ENCODE data around the gene EGLN3.
"Not testable (repeated sequence)": the region's sequence is repeated elsewhere in the genome, so short reads cannot be mapped to it uniquely, and the experiment has no call there.

The EGLN3 gene

DNA sequence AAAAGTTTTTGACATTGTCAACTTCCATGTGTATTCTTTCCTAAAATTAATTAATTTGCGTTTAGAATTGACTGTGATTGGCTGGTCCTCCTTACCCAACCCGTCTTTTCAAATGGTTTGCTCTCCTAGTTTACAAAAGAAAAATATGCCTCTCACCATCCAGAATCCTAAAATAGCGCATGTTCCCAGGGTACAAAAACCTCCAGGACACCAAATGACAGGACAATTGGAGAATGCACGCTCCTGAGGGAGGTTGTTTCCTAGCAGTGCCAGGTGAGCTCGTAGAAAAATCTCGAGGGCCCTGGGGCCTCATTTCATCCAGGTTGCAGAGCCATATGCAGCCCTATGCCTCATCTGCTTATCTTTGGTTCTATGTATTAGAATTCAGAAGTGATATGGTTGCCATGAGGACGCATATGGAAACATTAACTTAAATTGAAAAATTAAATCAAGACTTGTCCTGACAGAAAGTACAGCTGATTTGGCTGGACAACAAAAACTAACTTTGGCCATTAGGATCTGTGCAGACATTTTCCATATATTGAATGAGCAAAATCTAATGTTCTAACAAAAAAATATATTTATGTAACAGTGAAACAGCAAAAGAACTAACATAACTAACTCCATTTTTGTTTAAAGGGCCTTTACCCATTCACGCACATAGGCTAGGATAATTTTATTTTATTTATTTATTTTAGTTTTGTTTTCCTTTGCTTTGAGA is 28.2 kb upstream of the EGLN3 start:
- H3K27me3 Mint-ChIP-seq = no peaks in the 10 kb centered on the region
- H3K27ac Mint-ChIP-seq (ENCODE audit: low read depth) = no peak overlapping the region
- ATAC-seq (replicated peaks; ENCODE audit: extremely low read depth, poor library complexity, severe bottlenecking) (no peak), DNase-seq (ENCODE audit: low spot score in 2 of 2) (no peak)
- H3K36me3 Mint-ChIP-seq (ENCODE audit: insufficient read depth) = no peaks in the 10 kb centered on the region
- H3K4me3 Mint-ChIP-seq = no peak overlapping the region
- H3K4me1 Mint-ChIP-seq = no peaks in the 10 kb centered on the region
- no peaks in the 10 kb centered on the region for H3K9me3 Mint-ChIP-seq

DNA sequence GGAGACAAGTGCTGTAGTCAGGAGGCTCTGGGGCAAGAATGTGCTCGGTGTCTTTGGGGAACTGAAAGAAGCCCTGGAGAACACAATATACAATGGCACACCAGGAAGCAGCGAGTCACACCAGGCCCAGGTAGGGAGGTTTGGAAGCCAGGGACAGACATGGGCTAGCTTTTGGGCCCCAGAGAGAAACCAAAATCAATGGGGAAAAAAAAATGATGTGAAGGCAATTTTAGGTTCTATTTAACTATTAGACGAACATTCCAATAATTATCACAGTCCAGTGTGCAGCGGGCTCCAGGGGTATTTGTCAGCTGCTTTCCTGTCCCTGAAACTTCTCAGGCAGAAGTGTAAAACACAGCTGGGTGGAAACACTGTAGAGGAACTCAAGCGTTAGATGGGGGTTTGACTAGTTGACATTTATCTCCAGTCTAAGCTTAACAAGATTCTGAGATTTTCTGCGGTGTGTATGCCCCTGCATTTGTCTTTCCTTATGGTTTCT is 21.8 kb upstream of the EGLN3 start:
- H3K27ac Mint-ChIP-seq (ENCODE audit: low read depth) = no peak overlapping the region
- H3K27me3 Mint-ChIP-seq = no peaks in the 10 kb centered on the region
- H3K4me1 Mint-ChIP-seq = no peaks in the 10 kb centered on the region
- ATAC-seq (replicated peaks; ENCODE audit: extremely low read depth, poor library complexity, severe bottlenecking) = no peak
- H3K9me3 Mint-ChIP-seq = peaks cover 17% of the 10 kb centered on the region
- H3K4me3 Mint-ChIP-seq = no peak overlapping the region
- peaks cover 3% of the 10 kb centered on the region for H3K36me3 Mint-ChIP-seq (ENCODE audit: insufficient read depth)
- DNase-seq (ENCODE audit: low spot score in 2 of 2) = no peak

DNA sequence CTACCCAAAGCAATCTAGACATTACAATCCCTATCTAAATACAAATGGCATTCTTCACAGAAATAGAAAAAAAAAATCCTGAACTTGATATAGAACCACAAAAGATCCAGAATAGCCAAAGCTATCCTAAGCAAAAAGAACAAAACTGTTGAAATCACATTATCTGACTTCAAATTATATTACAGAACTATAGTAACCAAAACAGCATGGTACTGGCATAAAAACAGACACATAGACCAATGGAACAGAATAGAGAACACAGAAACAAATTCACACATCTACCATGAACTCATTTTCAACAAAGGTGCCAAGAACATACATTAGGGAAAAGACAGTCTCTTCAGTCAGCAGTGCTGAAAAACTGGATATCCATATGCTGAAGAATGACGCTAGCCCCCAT is 19.0 kb upstream of the EGLN3 start:
- not testable (repeated sequence) for DNase-seq (ENCODE audit: low spot score in 2 of 2); H3K4me3 Mint-ChIP-seq; ATAC-seq (replicated peaks; ENCODE audit: extremely low read depth, poor library complexity, severe bottlenecking); H3K27ac Mint-ChIP-seq (ENCODE audit: low read depth); H3K4me1 Mint-ChIP-seq; H3K27me3 Mint-ChIP-seq; H3K36me3 Mint-ChIP-seq (ENCODE audit: insufficient read depth)
- H3K9me3 Mint-ChIP-seq = peaks cover 23% of the 10 kb centered on the region

DNA sequence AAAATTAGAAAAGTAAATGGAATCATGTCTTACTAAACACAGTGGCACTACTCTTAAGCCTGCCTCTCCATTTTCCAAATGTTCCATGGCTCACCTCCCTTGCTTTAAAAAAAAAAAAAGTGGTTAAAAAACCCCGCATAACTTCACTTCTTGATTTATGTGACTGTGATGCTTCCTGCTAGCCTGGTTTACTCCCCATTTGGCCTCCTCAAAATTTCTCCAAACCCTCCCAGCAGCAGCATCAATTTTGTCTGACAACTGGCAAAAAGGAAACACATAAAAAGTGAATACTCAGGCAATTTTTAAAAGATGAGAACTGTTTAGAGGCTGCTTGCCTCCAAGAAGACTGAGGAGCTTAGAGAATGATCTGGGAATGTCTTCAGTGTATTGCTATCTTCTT is 17.8 kb upstream of the EGLN3 start:
- no peaks in the 10 kb centered on the region for H3K27me3 Mint-ChIP-seq
- H3K36me3 Mint-ChIP-seq (ENCODE audit: insufficient read depth) = peaks cover 3% of the 10 kb centered on the region
- H3K9me3 Mint-ChIP-seq = peaks cover 23% of the 10 kb centered on the region
- H3K27ac Mint-ChIP-seq (ENCODE audit: low read depth) = no peak overlapping the region
- no peaks in the 10 kb centered on the region for H3K4me1 Mint-ChIP-seq
- DNase-seq (ENCODE audit: low spot score in 2 of 2) = no peak
- no peak overlapping the region for H3K4me3 Mint-ChIP-seq
- no peak for ATAC-seq (replicated peaks; ENCODE audit: extremely low read depth, poor library complexity, severe bottlenecking)

DNA sequence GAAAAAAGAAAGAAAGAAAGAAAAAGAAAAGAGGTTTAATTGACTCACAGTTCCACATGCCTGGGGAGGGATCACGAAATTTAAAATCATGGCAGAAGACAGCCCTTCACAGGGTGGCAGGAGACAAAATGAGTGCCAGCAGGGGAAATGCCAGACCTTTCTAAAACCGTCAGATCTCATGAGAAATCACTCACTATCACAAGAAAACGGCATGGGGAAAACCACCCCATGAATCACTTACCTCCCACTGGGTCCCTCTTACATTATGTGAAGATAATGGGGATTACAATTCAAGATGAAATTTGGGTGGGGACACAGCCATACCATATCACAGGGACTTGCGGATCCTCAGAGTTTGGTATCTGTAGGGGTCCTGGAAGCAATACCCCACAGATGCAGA is 16.3 kb upstream of the EGLN3 start:
- Mint-ChIP-seq H3K9me3 (peaks cover 24% of the 10 kb centered on the region), H3K27ac (ENCODE audit: low read depth) (no peak overlapping the region), H3K4me1 (no peaks in the 10 kb centered on the region), H3K36me3 (ENCODE audit: insufficient read depth) (peaks cover 1% of the 10 kb centered on the region), H3K27me3 (no peaks in the 10 kb centered on the region), H3K4me3 (no peak overlapping the region)
- ATAC-seq (replicated peaks; ENCODE audit: extremely low read depth, poor library complexity, severe bottlenecking) (no peak), DNase-seq (ENCODE audit: low spot score in 2 of 2) (no peak)

DNA sequence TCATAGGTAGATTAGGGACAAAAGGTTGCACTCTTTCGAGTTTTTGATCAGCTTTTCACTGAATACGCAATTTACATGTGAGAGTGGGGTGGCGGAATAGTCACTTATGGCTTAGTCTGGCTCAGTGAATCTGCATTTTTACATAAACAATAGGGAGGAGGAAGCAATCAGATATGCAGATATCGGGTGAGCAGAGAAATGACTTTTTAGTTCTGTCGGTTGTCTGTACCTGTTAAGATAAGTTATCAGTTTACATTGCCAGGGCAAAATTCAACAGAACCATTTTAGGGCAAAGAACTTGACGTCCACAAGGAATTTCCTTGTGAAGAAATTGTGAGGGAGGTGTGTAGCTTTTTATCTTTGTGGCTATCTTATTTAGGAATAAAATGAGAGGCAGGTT is 15.4 kb upstream of the EGLN3 start:
- no peak overlapping the region for H3K27ac Mint-ChIP-seq (ENCODE audit: low read depth)
- no peak for ATAC-seq (replicated peaks; ENCODE audit: extremely low read depth, poor library complexity, severe bottlenecking)
- H3K9me3 Mint-ChIP-seq = peaks cover 27% of the 10 kb centered on the region
- peaks cover 1% of the 10 kb centered on the region for H3K36me3 Mint-ChIP-seq (ENCODE audit: insufficient read depth)
- no peak overlapping the region for H3K4me3 Mint-ChIP-seq
- DNase-seq (ENCODE audit: low spot score in 2 of 2) = no peak
- H3K4me1 Mint-ChIP-seq = no peaks in the 10 kb centered on the region
- no peaks in the 10 kb centered on the region for H3K27me3 Mint-ChIP-seq

DNA sequence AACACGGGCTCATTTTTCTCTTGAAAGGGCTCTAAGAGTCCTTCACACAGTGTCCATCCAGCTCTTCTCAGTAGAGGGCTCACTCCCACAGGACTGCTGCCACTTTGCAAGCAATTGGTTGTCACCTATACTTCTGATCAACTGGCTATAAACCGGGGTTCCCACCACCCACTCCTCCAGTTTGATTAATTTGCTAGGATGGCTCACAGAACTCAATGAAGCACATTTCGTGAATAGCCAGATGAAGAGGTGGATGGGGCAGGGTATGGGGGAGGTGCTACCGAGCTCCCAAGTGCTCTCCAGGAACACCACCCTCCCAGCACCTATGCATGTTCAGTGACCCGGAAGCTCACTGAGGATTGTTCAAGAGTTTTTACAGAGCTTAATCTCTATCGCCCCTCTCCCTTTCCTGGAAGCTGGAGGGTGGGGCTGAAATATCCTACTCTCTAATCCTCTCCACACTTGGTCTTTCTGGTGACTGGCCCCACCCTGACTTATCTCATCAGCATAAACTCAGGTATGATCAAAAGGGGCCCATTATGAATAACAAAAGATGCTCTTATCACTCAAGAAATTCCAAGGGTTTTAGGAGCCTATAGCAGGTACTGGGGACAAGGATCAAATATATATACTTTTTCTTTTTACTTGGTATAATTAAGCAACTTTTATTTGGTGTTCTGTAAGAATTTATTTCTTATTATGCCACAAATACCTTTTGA is 13.9 kb upstream of the EGLN3 start:
- no peaks in the 10 kb centered on the region for H3K4me1 Mint-ChIP-seq
- H3K4me3 Mint-ChIP-seq = no peak overlapping the region
- DNase-seq (ENCODE audit: low spot score in 2 of 2) = no peak
- peaks cover 1% of the 10 kb centered on the region for H3K36me3 Mint-ChIP-seq (ENCODE audit: insufficient read depth)
- H3K9me3 Mint-ChIP-seq = peaks cover 18% of the 10 kb centered on the region
- ATAC-seq (replicated peaks; ENCODE audit: extremely low read depth, poor library complexity, severe bottlenecking) = no peak
- H3K27ac Mint-ChIP-seq (ENCODE audit: low read depth) = peak overlapping the region; percentile 45
- no peaks in the 10 kb centered on the region for H3K27me3 Mint-ChIP-seq

DNA sequence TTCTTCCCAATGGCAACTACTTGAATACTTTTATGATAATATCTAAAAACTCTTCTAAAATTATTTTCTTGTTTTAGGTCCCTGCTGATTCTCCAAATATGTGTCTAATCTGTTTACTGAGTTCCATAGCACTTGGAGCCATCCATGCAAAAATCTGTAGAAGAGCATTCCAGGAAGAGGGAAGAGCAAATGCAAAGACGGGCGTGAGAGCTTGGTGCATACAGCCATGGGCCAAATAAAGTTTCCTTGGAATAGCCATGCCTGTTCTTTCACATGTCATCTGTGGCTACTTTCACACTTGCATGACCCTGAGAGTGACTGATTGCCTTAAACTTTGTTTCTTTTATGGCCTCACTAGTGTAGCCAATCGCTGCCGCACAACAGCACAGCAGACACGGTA is 13.0 kb upstream of the EGLN3 start:
- Mint-ChIP-seq H3K27me3 (no peaks in the 10 kb centered on the region), H3K27ac (ENCODE audit: low read depth) (peak overlapping the region; percentile 45), H3K9me3 (peaks cover 14% of the 10 kb centered on the region), H3K4me1 (no peaks in the 10 kb centered on the region), H3K36me3 (ENCODE audit: insufficient read depth) (peaks cover 1% of the 10 kb centered on the region), H3K4me3 (no peak overlapping the region)
- no peak for DNase-seq (ENCODE audit: low spot score in 2 of 2)
- ATAC-seq (replicated peaks; ENCODE audit: extremely low read depth, poor library complexity, severe bottlenecking) = no peak

DNA sequence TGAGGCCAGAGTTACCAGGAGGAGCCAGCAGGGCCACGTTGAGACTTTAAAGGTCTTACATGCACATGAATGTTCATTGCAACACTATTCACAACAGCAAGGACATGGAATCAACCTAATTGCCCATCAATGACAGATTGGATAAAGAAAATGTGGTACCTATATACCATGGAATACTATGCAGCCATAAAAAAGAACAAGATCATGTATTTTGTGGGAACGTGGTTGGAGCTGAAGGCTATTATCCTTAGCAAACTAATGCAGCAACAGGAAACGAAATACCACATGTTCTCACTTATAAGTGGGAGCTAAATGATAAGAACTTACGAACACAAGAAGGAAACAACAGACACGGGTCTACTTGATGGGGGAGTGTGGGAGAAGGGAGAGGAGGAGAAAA is 11.6 kb upstream of the EGLN3 start:
- H3K4me3 Mint-ChIP-seq; H3K36me3 Mint-ChIP-seq (ENCODE audit: insufficient read depth); H3K4me1 Mint-ChIP-seq; H3K27ac Mint-ChIP-seq (ENCODE audit: low read depth); DNase-seq (ENCODE audit: low spot score in 2 of 2); ATAC-seq (replicated peaks; ENCODE audit: extremely low read depth, poor library complexity, severe bottlenecking); H3K27me3 Mint-ChIP-seq: not testable (repeated sequence)
- H3K9me3 Mint-ChIP-seq = peaks cover 14% of the 10 kb centered on the region

DNA sequence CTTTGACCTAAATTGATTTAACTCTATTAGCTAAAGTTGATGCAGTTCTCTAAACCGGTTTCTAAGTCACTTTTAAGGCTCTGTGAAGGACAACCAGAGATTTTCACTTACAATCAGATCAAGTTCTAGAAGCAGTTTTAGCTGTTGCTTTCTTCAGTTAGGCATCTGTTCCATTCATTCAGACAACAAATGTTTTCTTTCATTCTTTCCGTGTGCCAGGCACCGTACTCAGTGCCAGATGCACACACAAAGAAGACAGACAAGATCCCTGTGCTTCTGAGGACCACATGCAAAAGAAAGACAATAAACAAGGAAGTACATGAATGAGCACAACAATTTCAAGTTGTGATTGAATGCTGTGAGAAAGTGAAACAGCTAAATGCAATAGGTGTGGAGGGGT is 11.1 kb upstream of the EGLN3 start:
- Mint-ChIP-seq H3K36me3 (ENCODE audit: insufficient read depth) (no peaks in the 10 kb centered on the region), H3K27ac (ENCODE audit: low read depth) (no peak overlapping the region), H3K4me3 (no peak overlapping the region), H3K9me3 (peaks cover 14% of the 10 kb centered on the region), H3K4me1 (no peaks in the 10 kb centered on the region), H3K27me3 (no peaks in the 10 kb centered on the region)
- ATAC-seq (replicated peaks; ENCODE audit: extremely low read depth, poor library complexity, severe bottlenecking) = no peak
- no peak for DNase-seq (ENCODE audit: low spot score in 2 of 2)

DNA sequence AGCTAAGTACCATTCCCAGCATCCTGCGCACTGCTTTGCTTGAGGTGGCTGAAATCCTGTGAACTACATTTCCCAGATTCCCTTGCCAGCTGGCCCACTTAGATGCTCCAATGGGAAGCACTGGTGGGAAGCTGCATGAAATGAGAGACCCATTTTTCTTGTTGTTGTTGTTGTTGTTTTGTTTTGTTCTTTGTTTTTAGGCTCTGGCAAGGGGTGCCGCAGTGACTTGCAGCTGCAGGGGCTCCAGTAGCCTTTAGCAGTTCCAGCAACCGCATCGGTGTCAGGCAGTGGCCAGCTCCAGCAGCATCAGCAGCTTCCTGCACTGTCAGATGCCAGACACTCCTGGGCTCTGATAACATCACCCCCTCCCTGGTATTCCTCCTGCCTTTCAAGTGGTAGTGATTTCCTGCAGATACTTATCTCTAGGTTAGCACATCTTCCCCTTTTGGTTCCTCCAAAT is 8.8 kb upstream of the EGLN3 start:
- H3K36me3 Mint-ChIP-seq (ENCODE audit: insufficient read depth) = no peaks in the 10 kb centered on the region
- H3K4me3 Mint-ChIP-seq = no peak overlapping the region
- H3K27ac Mint-ChIP-seq (ENCODE audit: low read depth) = no peak overlapping the region
- no peaks in the 10 kb centered on the region for H3K4me1 Mint-ChIP-seq
- H3K27me3 Mint-ChIP-seq = no peaks in the 10 kb centered on the region
- no peak for DNase-seq (ENCODE audit: low spot score in 2 of 2)
- peaks cover 9% of the 10 kb centered on the region for H3K9me3 Mint-ChIP-seq
- ATAC-seq (replicated peaks; ENCODE audit: extremely low read depth, poor library complexity, severe bottlenecking) = no peak

DNA sequence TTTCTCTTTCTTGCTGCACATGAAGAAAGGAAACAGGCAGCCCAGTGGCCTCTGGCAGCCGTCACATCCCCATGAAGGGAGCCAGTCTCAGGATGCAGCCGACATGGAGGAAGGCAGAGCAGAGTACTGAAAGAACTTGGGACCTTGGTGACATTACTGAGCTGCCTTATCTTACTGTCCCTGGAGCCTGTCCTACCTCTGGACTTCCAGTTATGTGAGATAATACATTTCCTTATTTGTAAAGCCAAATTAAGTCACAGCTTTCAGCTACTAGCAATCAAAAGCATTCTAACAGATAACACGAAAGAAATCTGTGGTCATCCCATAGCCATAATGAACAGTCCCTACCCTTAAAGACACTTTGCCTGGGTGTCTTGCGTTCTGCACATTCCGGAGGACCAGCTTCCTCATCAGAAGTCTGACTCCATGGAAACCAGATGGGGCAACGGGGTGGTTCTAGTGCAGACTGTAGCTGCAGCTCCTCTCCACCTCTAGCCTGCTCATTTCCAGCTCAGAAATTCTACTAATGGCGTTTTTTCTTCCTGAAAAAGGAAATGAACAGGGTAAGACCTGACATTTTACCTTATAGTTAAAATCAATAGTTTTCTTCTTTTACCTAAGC is 7.8 kb upstream of the EGLN3 start:
- no peak overlapping the region for H3K27ac Mint-ChIP-seq (ENCODE audit: low read depth)
- H3K36me3 Mint-ChIP-seq (ENCODE audit: insufficient read depth) = no peaks in the 10 kb centered on the region
- no peaks in the 10 kb centered on the region for H3K4me1 Mint-ChIP-seq
- ATAC-seq (replicated peaks; ENCODE audit: extremely low read depth, poor library complexity, severe bottlenecking) (no peak), DNase-seq (ENCODE audit: low spot score in 2 of 2) (no peak)
- H3K9me3 Mint-ChIP-seq = peaks cover 9% of the 10 kb centered on the region
- H3K4me3 Mint-ChIP-seq = no peak overlapping the region
- no peaks in the 10 kb centered on the region for H3K27me3 Mint-ChIP-seq

DNA sequence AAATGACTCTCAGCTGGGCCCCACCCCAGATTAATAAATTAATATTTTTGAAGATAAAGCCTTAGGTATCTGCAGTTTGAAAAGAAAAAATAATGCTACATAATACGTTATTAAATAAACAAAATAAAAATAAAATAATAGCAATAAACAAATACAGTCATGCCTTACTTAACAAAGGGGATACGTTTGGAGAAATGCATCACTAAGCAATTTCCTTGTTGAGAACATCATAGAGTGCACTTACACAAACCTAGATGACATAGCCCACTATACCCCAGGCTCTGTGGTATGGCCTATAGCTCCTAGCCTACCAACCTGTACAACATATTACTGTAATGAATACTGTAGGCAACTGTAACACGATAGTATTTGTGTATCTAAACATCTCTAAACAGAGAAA is 7.1 kb upstream of the EGLN3 start:
- peaks cover 9% of the 10 kb centered on the region for H3K9me3 Mint-ChIP-seq
- no peaks in the 10 kb centered on the region for H3K4me1 Mint-ChIP-seq
- no peak overlapping the region for H3K27ac Mint-ChIP-seq (ENCODE audit: low read depth)
- H3K36me3 Mint-ChIP-seq (ENCODE audit: insufficient read depth) = no peaks in the 10 kb centered on the region
- H3K4me3 Mint-ChIP-seq = no peak overlapping the region
- no peak for ATAC-seq (replicated peaks; ENCODE audit: extremely low read depth, poor library complexity, severe bottlenecking)
- no peaks in the 10 kb centered on the region for H3K27me3 Mint-ChIP-seq
- DNase-seq (ENCODE audit: low spot score in 2 of 2) = no peak

Data from central memory CD8-positive, alpha-beta T cell (primary cell).